IPS-NIHi7 (cell line): Measurements from ENCODE around the gene CLEC18B.
"Not testable (repeated sequence)": the region's sequence is repeated elsewhere in the genome, so short reads cannot be mapped to it uniquely, and the experiment has no call there.

Experiments used
- DNase-seq: peaks from one replicate; pipeline ENCODE4 v3.0.0; 2012; ENCODE audit warnings: mixed read lengths; ENCODE audit errors: extremely low spot score

Gene CLEC18B

GRCh38 chr16:74420612-74421481 lies at the start of gene CLEC18B:
CLEC18B (minus strand) TSS chr16:74421478; CDS start chr16:74421270, 208 bp downstream.
- DNase-seq, result not testable (repeated sequence)

GRCh38 chr16:74469946-74470478 lies 48.7 kb upstream of the CLEC18B start:
- DNase-seq, result no peak

GRCh38 chr16:74468807-74469525 lies 47.7 kb upstream of the CLEC18B start:
- no peak for DNase-seq

- no peak for DNase-seq
These were observed 45.6 kb upstream of the CLEC18B start for GRCh38 chr16:74466872-74467271.

DNA sequence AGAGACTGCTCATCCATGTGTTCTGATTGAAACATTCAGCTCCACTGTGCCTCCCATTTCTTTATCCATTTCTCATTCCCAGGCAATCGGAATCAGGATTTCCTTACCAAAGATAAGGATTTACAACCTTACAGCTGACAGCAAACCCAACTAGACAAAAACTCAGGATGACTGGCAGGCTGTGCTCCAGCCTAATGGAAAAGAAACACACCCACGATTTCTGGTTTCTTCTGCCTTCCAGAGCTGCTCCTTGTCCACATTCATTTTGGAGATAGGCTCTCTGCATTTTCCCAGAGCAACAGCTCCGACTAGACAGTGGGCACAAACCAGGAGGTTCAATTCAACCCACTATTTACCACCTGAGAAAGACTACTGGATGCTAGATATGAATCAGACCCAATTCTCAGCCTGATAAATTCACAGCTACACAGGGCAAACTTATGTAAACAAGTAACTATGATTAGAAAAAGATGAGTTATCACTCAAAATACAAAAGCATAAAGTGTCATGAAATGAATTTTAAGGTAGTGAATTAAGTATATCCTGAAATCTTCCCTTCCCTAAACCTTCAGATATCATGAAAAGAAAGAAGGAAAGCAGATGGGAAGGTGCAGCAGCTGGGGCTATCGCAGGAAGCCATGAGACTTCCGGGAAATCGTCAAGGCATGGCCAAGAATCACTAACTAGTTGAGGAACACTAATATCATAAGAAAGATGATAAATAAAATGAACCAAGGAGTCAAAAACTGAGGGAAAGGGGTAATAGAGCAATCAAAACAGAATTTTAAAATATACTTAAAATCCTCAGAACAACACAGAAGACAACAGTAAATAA lies 44.8 kb upstream of the CLEC18B start:
- DNase-seq, result no peak

DNA sequence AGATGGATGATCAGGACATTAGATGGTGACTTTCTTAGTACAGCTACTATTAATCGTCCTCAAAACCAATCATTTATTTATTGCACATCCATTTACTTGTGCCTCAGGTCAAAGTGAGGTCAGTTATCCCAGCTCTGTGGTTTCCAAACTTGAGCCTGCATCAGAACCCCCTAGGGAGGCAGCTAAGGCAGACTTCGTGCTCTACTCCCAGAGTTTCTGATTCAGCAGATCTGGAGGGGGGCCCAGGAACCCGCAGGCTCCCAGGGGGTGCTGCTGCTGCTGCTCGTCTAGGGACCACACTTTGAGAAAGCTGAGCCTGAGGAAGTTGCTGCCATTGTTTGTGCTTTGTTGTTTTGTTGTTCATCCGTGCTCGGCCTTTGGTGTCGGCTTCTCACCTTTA lies 44.0 kb upstream of the CLEC18B start:
- no peak for DNase-seq

GRCh38 chr16:74463888-74464287 lies 42.6 kb upstream of the CLEC18B start:
- DNase-seq, result no peak

DNA sequence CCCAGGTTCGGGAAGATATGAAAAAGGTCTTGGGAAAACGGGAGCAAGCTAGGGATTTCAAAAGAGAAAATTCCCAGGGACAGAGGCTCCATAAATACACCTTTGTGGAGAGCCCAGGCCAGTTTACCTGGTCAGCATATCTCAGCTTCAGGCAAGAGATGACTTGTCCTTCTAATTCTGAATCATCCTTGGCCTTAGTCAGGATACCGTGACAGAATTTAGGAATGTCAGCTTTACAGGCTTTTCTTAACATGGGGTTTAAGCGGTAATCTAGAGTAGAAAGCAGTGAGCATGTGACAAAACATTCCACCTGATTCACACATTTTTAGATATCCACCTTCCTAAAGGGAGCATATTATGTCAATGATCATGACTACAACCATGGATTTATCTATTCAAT lies 41.1 kb upstream of the CLEC18B start:
- no peak for DNase-seq

GRCh38 chr16:74461826-74462225 lies 40.5 kb upstream of the CLEC18B start:
- DNase-seq, result no peak

- DNase-seq, result no peak
These were observed 39.3 kb upstream of the CLEC18B start for GRCh38 chr16:74460542-74460941.

GRCh38 chr16:74456290-74456625 lies 35.0 kb upstream of the CLEC18B start:
- DNase-seq, result no peak

DNA sequence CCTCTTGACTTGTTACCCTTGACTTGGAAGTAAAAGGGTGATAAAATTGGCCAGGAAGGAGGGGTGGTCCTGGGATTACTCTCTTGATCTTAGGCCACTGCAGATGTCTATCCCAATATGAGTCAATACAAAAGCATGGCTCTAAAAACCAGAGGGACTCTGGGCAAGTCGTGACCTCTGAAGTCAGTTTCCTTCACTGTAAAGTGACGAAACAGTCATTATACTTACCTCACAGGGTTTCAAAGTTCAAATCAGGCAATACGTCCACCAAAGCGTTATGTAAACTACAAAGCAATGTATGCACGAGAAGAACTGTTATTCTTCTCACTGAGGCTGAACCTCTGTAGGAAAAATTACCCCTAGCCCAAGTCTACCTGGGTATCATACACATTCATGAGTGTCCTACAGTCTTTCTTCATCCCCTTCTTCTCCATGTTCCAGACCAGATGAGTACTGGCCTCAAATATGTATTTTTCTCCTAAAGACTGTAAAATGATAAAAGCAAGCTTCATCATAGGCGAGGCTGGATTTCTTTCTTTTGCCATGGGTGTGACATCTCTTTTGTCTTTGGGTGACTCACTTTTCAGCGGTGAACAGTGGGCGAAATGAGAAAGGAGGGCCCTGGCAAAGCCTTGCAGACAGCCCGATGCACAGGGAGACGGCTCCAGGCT lies 34.5 kb upstream of the CLEC18B start:
- no peak for DNase-seq

GRCh38 chr16:74455213-74455612 lies 33.9 kb upstream of the CLEC18B start:
- no peak for DNase-seq

DNA sequence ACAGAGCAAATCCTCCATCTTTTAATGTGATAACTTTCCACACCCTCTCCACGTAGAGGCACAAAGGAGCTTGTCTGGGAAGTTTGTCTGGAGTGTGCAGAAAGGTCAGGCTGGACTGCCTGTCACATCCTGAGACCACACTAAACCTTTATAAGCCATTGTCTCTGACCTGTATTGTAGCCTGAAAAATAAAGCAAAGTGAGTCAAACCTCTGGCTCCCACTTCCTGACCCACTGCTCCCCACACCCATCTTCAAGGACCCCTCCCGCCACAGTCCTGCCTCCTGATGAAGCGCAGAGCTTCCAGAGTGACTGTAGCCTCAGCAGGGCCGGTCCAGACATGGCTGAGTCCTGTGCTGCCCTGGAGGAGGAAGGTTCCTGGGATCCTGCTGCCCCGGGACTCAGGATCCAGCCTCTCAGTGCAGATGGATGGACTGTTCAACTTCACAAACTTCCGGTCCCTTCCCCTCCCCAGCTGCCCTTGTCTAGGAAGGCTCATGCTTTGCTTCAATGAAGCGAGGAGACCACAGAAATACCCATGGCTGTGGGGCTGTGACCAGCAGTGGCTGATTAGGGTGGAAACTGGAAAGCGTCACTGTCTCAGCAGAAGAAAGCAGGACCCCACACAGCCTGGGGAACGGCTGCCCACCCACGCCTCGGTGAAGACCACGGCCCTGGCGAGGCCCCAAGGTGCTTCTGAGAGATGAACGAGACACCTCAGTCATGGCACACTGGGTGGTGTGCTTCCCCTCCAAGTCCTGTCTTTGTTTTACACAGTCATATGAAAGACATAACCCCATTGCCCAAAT lies 30.9 kb upstream of the CLEC18B start:
- no peak for DNase-seq

DNA sequence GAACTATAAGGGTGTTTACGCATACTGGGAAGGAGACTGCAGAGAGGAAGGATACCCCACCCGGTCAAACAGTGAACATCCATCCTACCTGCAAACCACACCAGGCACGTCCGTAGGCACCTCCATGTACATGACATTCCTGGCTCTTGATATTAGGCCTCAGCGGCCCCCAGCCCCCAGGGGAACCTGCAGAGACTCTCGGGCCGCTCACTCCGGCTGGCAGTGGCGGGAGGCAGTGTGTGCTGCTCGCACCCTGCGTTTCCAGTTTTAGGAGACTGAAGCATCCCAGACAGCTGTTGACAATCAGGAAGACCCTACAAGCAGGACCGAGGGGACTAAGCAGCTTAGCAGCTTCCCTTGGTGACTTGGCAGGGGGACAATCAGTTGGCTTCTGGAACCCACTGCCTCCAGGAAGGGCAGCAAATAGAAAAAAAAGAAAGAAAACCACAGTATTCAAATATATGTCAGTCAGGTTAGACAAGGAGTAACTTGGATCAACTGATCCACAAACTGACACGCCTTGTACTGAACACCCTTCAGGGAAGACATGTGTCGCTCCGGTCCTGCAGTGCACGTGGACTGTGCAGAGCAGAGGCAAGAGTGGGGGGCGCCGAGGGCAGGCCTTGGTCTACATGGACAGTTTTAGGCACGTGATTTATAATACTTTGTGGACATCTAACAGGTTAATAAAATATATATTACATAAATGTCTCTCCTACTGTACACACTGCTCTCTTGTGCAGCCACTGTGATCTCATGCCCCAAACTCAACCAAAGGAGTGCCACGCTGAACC lies 29.9 kb upstream of the CLEC18B start:
- DNase-seq, result no peak

GRCh38 chr16:74450236-74450635 lies 29.0 kb upstream of the CLEC18B start:
- DNase-seq, result no peak

GRCh38 chr16:74449470-74449869 lies 28.2 kb upstream of the CLEC18B start:
- no peak for DNase-seq

GRCh38 chr16:74448990-74449389 lies 27.7 kb upstream of the CLEC18B start:
- no peak for DNase-seq

DNA sequence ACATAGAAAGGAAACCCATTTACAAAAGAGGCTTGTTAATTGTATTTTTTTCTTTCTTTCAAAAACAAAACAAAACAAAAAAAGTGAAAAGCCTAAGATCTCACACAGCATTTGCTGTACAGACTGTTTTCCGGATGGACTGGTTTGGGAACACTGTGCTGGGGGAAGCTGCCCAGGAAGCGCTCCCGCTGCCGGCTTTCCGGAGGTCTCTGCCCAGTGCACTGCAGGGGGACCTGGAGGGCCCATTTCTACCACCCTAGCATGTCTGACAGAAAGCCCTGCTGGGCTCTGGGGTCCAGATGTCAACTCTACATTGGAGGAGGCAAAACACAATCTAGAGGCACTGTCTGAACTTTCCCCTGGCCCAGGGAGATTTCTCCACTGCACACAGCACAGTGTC lies 26.3 kb upstream of the CLEC18B start:
- DNase-seq, result no peak

- no peak for DNase-seq
These were observed 25.6 kb upstream of the CLEC18B start for GRCh38 chr16:74446866-74447265.
